ENCODE data around the gene PKD1.
A peak's percentile ranks its signal among the peaks of the same experiment; 100 is the strongest.

GRCh38 chr16:2047330-2048115 lies 88.2 kb downstream of the PKD1 start, which contains the start of the genes NTHL1 and TSC2:
- peak; percentile 29 to 51 (median 50) for TF ChIP-seq CTCF (IDR thresholded peaks at IDR 0.05)
- no peak for TF ChIP-seq POLR2A (IDR thresholded peaks at IDR 0.05)
